HCT116 (cell line): ENCODE data around the gene CISD1.

Experiments
- CTCF ChIP-seq, 3 experiments: fragments of 200-600 bp in 1 of 3; sonication (generic) in 1 of 3; IDR thresholded peaks in 2 of 3; conservative IDR thresholded peaks in 1 of 3; 2 replicates each; pipeline ENCODE4 v1.5.1; 2012 to 2017; ENCODE audit warnings: low read depth in 2 of 3, low read length in 2 of 3, antibody characterized with exemption in 1 of 3, borderline replicate concordance in 1 of 3, control low read depth in 1 of 3, mild to moderate bottlenecking in 1 of 3, mixed read lengths in 1 of 3, mixed run types in 1 of 3, moderate library complexity in 1 of 3; ENCODE audit not compliant: insufficient read depth in 1 of 3
- EZH2 ChIP-seq: fragments of 200-600 bp; sonication (generic); IDR thresholded peaks from 2 replicates; pipeline ENCODE4 v1.6.1; 2017; ENCODE audit warnings: antibody characterized with exemption, mixed run types
- JUND ChIP-seq: IDR thresholded peaks from 2 replicates; pipeline ENCODE4 v1.6.1; 2012
- POLR2A ChIP-seq: IDR thresholded peaks from 2 replicates; pipeline ENCODE4 v1.7.0; 2011; ENCODE audit warnings: borderline replicate concordance; ENCODE audit not compliant: insufficient read depth, insufficient read length; ENCODE audit errors: extremely low read depth
- SRF ChIP-seq: IDR thresholded peaks from 2 replicates; pipeline ENCODE4 v1.6.1; 2012; ENCODE audit warnings: low read depth
- YY1 ChIP-seq: IDR thresholded peaks from 2 replicates; pipeline ENCODE4 v1.6.1; 2011; ENCODE audit warnings: low read length, low read depth, moderate library complexity, mild to moderate bottlenecking; ENCODE audit not compliant: insufficient replicate concordance; ENCODE audit errors: extremely low read depth

GRCh38 chr10:58326967-58327381, 58.0 kb downstream of the CISD1 start:
- TF ChIP-seq EZH2 (no peak), CTCF (IDR thresholded peaks at IDR 0.05 in 2 of 3, conservative IDR thresholded peaks at IDR 0.05 in 1 of 3; ENCODE audit: borderline replicate concordance in 1 of 3, insufficient read depth in 1 of 3, low read depth in 2 of 3, low read length in 2 of 3) (no peak), POLR2A (no peak), JUND (no peak), SRF (no peak), YY1 (no peak)
